Colonic mucosa (tissue), 4 donors: ENCODE data around the gene ELOF1. TPM values are rescaled to one million over a fixed set of nuclear protein-coding genes. Genes with fewer than 3 reads are reported as not detected.

ENCODE experiments used
- DNase-seq: peaks from one replicate; pipeline ENCODE4 v3.0.0-alpha.2; 2020
- H3K27ac ChIP-seq: fragments of 200-600 bp; one replicate; pipeline ENCODE4 v1.8.0; 2021
- H3K27me3 ChIP-seq: fragments of 200-600 bp; one replicate; pipeline ENCODE4 v1.8.0; 2021
- H3K36me3 ChIP-seq: fragments of 200-600 bp; one replicate; pipeline ENCODE4 v1.8.0; 2021
- H3K4me1 ChIP-seq: fragments of 200-600 bp; one replicate; pipeline ENCODE4 v1.8.0; 2021; ENCODE audit warnings: mild to moderate bottlenecking
- H3K4me3 ChIP-seq: fragments of 200-600 bp; one replicate; pipeline ENCODE4 v1.8.0; 2021
- H3K9ac ChIP-seq, 2 donors: one replicate each; pipeline ENCODE4 v1.7.0; 2013; ENCODE audit warnings: control low read depth in 2 of 2, low read depth in 2 of 2, low read length in 2 of 2
- H3K9me3 ChIP-seq: fragments of 200-600 bp; one replicate; pipeline ENCODE4 v1.8.0; 2021
- CTCF ChIP-seq: fragments of 200-600 bp; IDR thresholded peaks from one replicate; pipeline ENCODE4 v1.8.0; 2022; ENCODE audit warnings: antibody characterized with exemption, mild to moderate bottlenecking
- intact Hi-C: fragments of 100-400 bp; cut with DNase I; formaldehyde crosslinking; loops from one replicate; pipeline ENCODE4 v1.14.1; 2022
- total RNA-seq, 2 donors: library from RNA; stranded (reverse); fragmentation: NEBNext Ultra II Directional in 1 of 2; extraction: Animal tissue kit (Norgen Biotek cat#: 25700) in 1 of 2; gene quantifications; one replicate each; pipeline ENCODE4 v1.2.1, GENCODE V29; 2021
- donor health status: healthy.
- donor health status: DM: no; HTN: no; CAD: no.
- donor health status: DM: no; HTN: no; CAD: no.

Gene ELOF1
- total RNA-seq, 2 donors from 2014 or later: 33.8 to 59.8 TPM

GRCh38 chr19:11505504-11506100, 53.4 kb downstream of the ELOF1 start, which contains the start of gene ZNF653:
ZNF653 (minus strand) TSS chr19:11505839; CDS start chr19:11505786, 53 bp downstream.
- peak; percentile 94 for DNase-seq
- H3K27me3 ChIP-seq: no peaks in the 10 kb centered on the region
- no peaks in the 10 kb centered on the region for H3K9me3 ChIP-seq
- intact Hi-C loops: no loop called here
- no peaks in the 10 kb centered on the region for H3K4me1 ChIP-seq
- no peaks in the 10 kb centered on the region for H3K36me3 ChIP-seq
- no peak for TF ChIP-seq CTCF
- peak within 1 kb of the TSS; percentile 63 to 73 for H3K9ac ChIP-seq
- H3K27ac ChIP-seq: peak within 1 kb of the TSS; percentile 94
- H3K4me3 ChIP-seq: peak within 1 kb of the TSS; percentile 98

GRCh38 chr19:11505032-11505503, 54.0 kb downstream of the ELOF1 start:
- peak overlapping the region; percentile 94 for H3K27ac ChIP-seq
- intact Hi-C loops: no loop called here

GRCh38 chr19:11504502-11505031, 54.5 kb downstream of the ELOF1 start:
- H3K27me3 ChIP-seq: no peaks in the 10 kb centered on the region
- no peaks in the 10 kb centered on the region for H3K4me1 ChIP-seq
- no peak for DNase-seq
- TF ChIP-seq CTCF: no peak
- H3K9ac ChIP-seq: peak overlapping the region; percentile 50 to 62
- H3K9me3 ChIP-seq: no peaks in the 10 kb centered on the region
- H3K4me3 ChIP-seq: peak overlapping the region; percentile 98
- H3K36me3 ChIP-seq: no peaks in the 10 kb centered on the region
- H3K27ac ChIP-seq: peak overlapping the region; percentile 94
- intact Hi-C loops: no loop called here

More at GRCh38 chr19:11505032-11505503, 54.0 kb downstream of the ELOF1 start:
- H3K36me3 ChIP-seq: no peaks in the 10 kb centered on the region
- H3K9me3 ChIP-seq: no peaks in the 10 kb centered on the region
- H3K4me1 ChIP-seq: no peaks in the 10 kb centered on the region
- H3K4me3 ChIP-seq: peak overlapping the region; percentile 98
- H3K27me3 ChIP-seq: no peaks in the 10 kb centered on the region
- peak overlapping the region; percentile 63 to 73 for H3K9ac ChIP-seq
- TF ChIP-seq CTCF: no peak
- DNase-seq: peak; percentile 98

Other genes starting within 250 kb of the ELOF1 start
- 10 to 100 TPM; 47.7 to 54.0 TPM for gene RAB3D, start 219.6 kb downstream of the ELOF1 start, total RNA-seq
- 10 to 100 TPM; 45.4 to 63.4 TPM for gene TMEM205, start 213.0 kb downstream of the ELOF1 start, total RNA-seq
- gene CCDC159, start 212.7 kb downstream of the ELOF1 start, total RNA-seq: 10 to 100 TPM; 17.4 to 21.4 TPM
- 1 to 10 TPM; 4.8 to 8.0 TPM for gene PLPPR2, start 203.8 kb downstream of the ELOF1 start, total RNA-seq
- gene SWSAP1, start 184.6 kb downstream of the ELOF1 start, total RNA-seq: 1 to 10 TPM; 3.0 to 4.6 TPM
- gene EPOR, start 174.9 kb downstream of the ELOF1 start, total RNA-seq: 1 to 10 TPM; 2.8 to 5.8 TPM
- 10 to 100 TPM; 13.8 to 32.7 TPM for gene RGL3, start 139.9 kb downstream of the ELOF1 start, total RNA-seq
- under 1 TPM in 1 of 2 donors, not detected in 1; 0.22 TPM for gene ODAD3, start 124.1 kb downstream of the ELOF1 start, total RNA-seq
- 100 to 1,000 TPM; 308 to 434 TPM for gene PRKCSH, start 123.6 kb downstream of the ELOF1 start, total RNA-seq
- gene ELAVL3, start 78.2 kb downstream of the ELOF1 start, total RNA-seq: under 1 TPM; 0.25 to 0.50 TPM
- gene ZNF653, start 53.4 kb downstream of the ELOF1 start, total RNA-seq: 10 to 100 TPM; 10.6 to 14.2 TPM
- gene ECSIT, start 30.1 kb downstream of the ELOF1 start, total RNA-seq: 100 to 1,000 TPM in 1 of 2 donors, 10 to 100 TPM in 1; 62.8 to 124 TPM
- 100 to 1,000 TPM in 1 of 2 donors, 10 to 100 TPM in 1; 10.7 to 354 TPM for gene CNN1, start 20.4 kb downstream of the ELOF1 start, total RNA-seq
- gene ACP5, start 18.4 kb upstream of the ELOF1 start, total RNA-seq: 10 to 100 TPM; 11.3 to 30.2 TPM
- gene ZNF627, start 38.3 kb upstream of the ELOF1 start, total RNA-seq: 10 to 100 TPM in 1 of 2 donors, 1 to 10 TPM in 1; 7.6 to 10.3 TPM
- gene ZNF823, start 179.7 kb upstream of the ELOF1 start, total RNA-seq: 10 to 100 TPM; 10.7 to 13.1 TPM
- 1 to 10 TPM; 3.5 to 3.8 TPM for gene ZNF441, start 207.8 kb upstream of the ELOF1 start, total RNA-seq
- gene ZNF491, start 239.3 kb upstream of the ELOF1 start, total RNA-seq: 1 to 10 TPM; 1.9 TPM